Measurements from ENCODE around the gene ASAP2.

DNA sequence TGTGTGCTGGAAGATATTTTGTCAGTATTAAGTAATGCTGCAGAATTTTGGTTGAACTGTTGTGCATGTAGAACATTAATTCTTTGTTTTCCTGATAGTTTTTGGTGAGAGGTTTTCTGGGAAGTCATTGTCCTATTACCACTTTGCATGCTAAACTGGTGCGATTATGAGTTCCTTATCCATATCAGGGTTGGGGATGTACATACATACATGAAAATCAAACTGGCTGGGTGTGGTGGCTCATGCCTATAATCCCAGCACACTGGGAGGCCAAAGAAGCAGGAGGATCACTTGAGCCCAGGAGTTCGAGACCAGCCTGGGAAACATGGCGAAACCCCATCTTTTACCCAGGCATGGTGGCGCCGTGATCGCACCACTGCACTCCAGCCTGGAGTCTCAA, 34.6 kb downstream of the ASAP2 start:
- TF ChIP-seq, protein P1, sequence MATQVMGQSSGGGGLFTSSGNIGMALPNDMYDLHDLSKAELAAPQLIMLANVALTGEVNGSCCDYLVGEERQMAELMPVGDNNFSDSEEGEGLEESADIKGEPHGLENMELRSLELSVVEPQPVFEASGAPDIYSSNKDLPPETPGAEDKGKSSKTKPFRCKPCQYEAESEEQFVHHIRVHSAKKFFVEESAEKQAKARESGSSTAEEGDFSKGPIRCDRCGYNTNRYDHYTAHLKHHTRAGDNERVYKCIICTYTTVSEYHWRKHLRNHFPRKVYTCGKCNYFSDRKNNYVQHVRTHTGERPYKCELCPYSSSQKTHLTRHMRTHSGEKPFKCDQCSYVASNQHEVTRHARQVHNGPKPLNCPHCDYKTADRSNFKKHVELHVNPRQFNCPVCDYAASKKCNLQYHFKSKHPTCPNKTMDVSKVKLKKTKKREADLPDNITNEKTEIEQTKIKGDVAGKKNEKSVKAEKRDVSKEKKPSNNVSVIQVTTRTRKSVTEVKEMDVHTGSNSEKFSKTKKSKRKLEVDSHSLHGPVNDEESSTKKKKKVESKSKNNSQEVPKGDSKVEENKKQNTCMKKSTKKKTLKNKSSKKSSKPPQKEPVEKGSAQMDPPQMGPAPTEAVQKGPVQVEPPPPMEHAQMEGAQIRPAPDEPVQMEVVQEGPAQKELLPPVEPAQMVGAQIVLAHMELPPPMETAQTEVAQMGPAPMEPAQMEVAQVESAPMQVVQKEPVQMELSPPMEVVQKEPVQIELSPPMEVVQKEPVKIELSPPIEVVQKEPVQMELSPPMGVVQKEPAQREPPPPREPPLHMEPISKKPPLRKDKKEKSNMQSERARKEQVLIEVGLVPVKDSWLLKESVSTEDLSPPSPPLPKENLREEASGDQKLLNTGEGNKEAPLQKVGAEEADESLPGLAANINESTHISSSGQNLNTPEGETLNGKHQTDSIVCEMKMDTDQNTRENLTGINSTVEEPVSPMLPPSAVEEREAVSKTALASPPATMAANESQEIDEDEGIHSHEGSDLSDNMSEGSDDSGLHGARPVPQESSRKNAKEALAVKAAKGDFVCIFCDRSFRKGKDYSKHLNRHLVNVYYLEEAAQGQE (IDR thresholded peaks at IDR 0.05; ENCODE audit: borderline replicate concordance) = no peak
- TF ChIP-seq, protein P2, sequence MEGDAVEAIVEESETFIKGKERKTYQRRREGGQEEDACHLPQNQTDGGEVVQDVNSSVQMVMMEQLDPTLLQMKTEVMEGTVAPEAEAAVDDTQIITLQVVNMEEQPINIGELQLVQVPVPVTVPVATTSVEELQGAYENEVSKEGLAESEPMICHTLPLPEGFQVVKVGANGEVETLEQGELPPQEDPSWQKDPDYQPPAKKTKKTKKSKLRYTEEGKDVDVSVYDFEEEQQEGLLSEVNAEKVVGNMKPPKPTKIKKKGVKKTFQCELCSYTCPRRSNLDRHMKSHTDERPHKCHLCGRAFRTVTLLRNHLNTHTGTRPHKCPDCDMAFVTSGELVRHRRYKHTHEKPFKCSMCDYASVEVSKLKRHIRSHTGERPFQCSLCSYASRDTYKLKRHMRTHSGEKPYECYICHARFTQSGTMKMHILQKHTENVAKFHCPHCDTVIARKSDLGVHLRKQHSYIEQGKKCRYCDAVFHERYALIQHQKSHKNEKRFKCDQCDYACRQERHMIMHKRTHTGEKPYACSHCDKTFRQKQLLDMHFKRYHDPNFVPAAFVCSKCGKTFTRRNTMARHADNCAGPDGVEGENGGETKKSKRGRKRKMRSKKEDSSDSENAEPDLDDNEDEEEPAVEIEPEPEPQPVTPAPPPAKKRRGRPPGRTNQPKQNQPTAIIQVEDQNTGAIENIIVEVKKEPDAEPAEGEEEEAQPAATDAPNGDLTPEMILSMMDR (IDR thresholded peaks at IDR 0.05; ENCODE audit: poor library complexity, severe bottlenecking) = no peak
- TF ChIP-seq EZH2 (IDR thresholded peaks at IDR 0.05; ENCODE audit: borderline replicate concordance, insufficient read depth, low read length, poor library complexity, severe bottlenecking) (no peak), SMC3 (conservative IDR thresholded peaks at IDR 0.05; ENCODE audit: poor library complexity) (no peak), MXI1 (conservative IDR thresholded peaks at IDR 0.05; ENCODE audit: poor library complexity, severe bottlenecking) (no peak), POLR2AphosphoS5 (IDR thresholded peaks at IDR 0.05) (no peak)
